Osteocyte (in vitro differentiated cells): ENCODE measurements around the gene PEX14. TPM values are rescaled to one million over a fixed set of nuclear protein-coding genes. Genes with fewer than 3 reads are reported as not detected.

Experiments used
- DNase-seq: peaks from one replicate; pipeline ENCODE4 v3.0.0; 2021; ENCODE audit warnings: mixed read lengths; ENCODE audit not compliant: unreplicated experiment; ENCODE audit errors: extremely low spot score
- H3K27ac Mint-ChIP-seq: one replicate; pipeline ENCODE4 v1.8.0; 2021; ENCODE audit warnings: mild to moderate bottlenecking, mixed read lengths; ENCODE audit not compliant: unreplicated experiment
- H3K27me3 Mint-ChIP-seq: one replicate; pipeline ENCODE4 v1.8.0; 2021; ENCODE audit warnings: mixed read lengths; ENCODE audit not compliant: unreplicated experiment
- H3K36me3 Mint-ChIP-seq: one replicate; pipeline ENCODE4 v1.8.0; 2021; ENCODE audit warnings: mixed read lengths; ENCODE audit not compliant: unreplicated experiment
- H3K4me1 Mint-ChIP-seq: one replicate; pipeline ENCODE4 v1.8.0; 2021; ENCODE audit warnings: mixed read lengths; ENCODE audit not compliant: unreplicated experiment
- H3K4me3 Mint-ChIP-seq: one replicate; pipeline ENCODE4 v1.8.0; 2021; ENCODE audit warnings: mild to moderate bottlenecking, moderate library complexity, mixed read lengths; ENCODE audit not compliant: unreplicated experiment
- H3K9me3 Mint-ChIP-seq: one replicate; pipeline ENCODE4 v1.8.0; 2021; ENCODE audit warnings: mixed read lengths; ENCODE audit not compliant: unreplicated experiment
- CTCF ChIP-seq: fragments of 200-600 bp; sonication (generic); IDR thresholded peaks from 2 replicates; pipeline ENCODE4 v1.5.0; 2021; ENCODE audit warnings: antibody characterized with exemption, mild to moderate bottlenecking, moderate library complexity
- total RNA-seq: library from RNA; stranded (reverse); gene quantifications from 2 replicates; pipeline ENCODE4 v1.2.1, GENCODE V29; 2021

Gene PEX14
- total RNA-seq, 1 donor from 2014 or later = 22.2 TPM

- H3K27me3 Mint-ChIP-seq = no peaks in the 10 kb centered on the region
- H3K9me3 Mint-ChIP-seq = no peaks in the 10 kb centered on the region
- no peak overlapping the region for H3K27ac Mint-ChIP-seq
- no peaks in the 10 kb centered on the region for H3K36me3 Mint-ChIP-seq
- peaks cover 16% of the 10 kb centered on the region for H3K4me1 Mint-ChIP-seq
- H3K4me3 Mint-ChIP-seq = no peak overlapping the region
- no peak for TF ChIP-seq CTCF
- no peak for DNase-seq
These were observed 202.2 kb downstream of the PEX14 start for GRCh38 chr1:10676963-10677362.

- no peak for TF ChIP-seq CTCF
- peaks cover 16% of the 10 kb centered on the region for H3K4me1 Mint-ChIP-seq
These were observed 203.0 kb downstream of the PEX14 start for GRCh38 chr1:10677491-10678391.

GRCh38 chr1:10678402-10678801 is 203.7 kb downstream of the PEX14 start:
- Mint-ChIP-seq H3K27ac (no peak overlapping the region), H3K4me1 (peaks cover 16% of the 10 kb centered on the region), H3K4me3 (no peak overlapping the region), H3K36me3 (no peaks in the 10 kb centered on the region), H3K9me3 (no peaks in the 10 kb centered on the region), H3K27me3 (no peaks in the 10 kb centered on the region)
- DNase-seq = no peak
- no peak for TF ChIP-seq CTCF

More at GRCh38 chr1:10677491-10678391, 203.0 kb downstream of the PEX14 start:
- no peak for DNase-seq
- H3K27me3 Mint-ChIP-seq = no peaks in the 10 kb centered on the region
- H3K27ac Mint-ChIP-seq = no peak overlapping the region
- no peak overlapping the region for H3K4me3 Mint-ChIP-seq
- no peaks in the 10 kb centered on the region for H3K9me3 Mint-ChIP-seq
- H3K36me3 Mint-ChIP-seq = no peaks in the 10 kb centered on the region

GRCh38 chr1:10678852-10679251 is 204.1 kb downstream of the PEX14 start:
- Mint-ChIP-seq H3K9me3 (no peaks in the 10 kb centered on the region), H3K36me3 (no peaks in the 10 kb centered on the region), H3K27me3 (no peaks in the 10 kb centered on the region), H3K4me1 (peaks cover 16% of the 10 kb centered on the region), H3K27ac (no peak overlapping the region), H3K4me3 (no peak overlapping the region)
- no peak for TF ChIP-seq CTCF
- no peak for DNase-seq

- H3K4me1 Mint-ChIP-seq = peaks cover 17% of the 10 kb centered on the region
- DNase-seq = no peak
- no peaks in the 10 kb centered on the region for H3K27me3 Mint-ChIP-seq
- no peak overlapping the region for H3K27ac Mint-ChIP-seq
- H3K4me3 Mint-ChIP-seq = no peak overlapping the region
- no peaks in the 10 kb centered on the region for H3K36me3 Mint-ChIP-seq
- H3K9me3 Mint-ChIP-seq = no peaks in the 10 kb centered on the region
- TF ChIP-seq CTCF = no peak
These were observed 204.9 kb downstream of the PEX14 start for GRCh38 chr1:10679496-10680220.
